ENCODE results near the gene KCNAB3. TPM values are rescaled to one million over a fixed set of nuclear protein-coding genes. Genes with fewer than 3 reads are reported as not detected.

KCNAB3 gene
- polyA plus RNA-seq, 4 donors: 1.3 to 3.9 (median 1.7) TPM

- 0% methylated on average over 77 to 100 of the region's 100 CpGs for WGBS, 3 donors
- H3K27ac ChIP-seq (ENCODE audit: low read depth in 1 of 3, low read length in 2 of 3): peak within 1 kb of the TSS; percentile 92 to 97 (median 95)
- peaks cover 0 to 5% of the 10 kb centered on the region in 2 donors for H3K9me3 ChIP-seq (ENCODE audit: control insufficient read depth in 2 of 2, insufficient read depth in 1 of 2, low read depth in 1 of 2, low read length in 1 of 2)
- peaks cover 0 to 18% (median 0%) of the 10 kb centered on the region in 3 donors for H3K4me1 ChIP-seq (ENCODE audit: control insufficient read depth in 3 of 3, insufficient read depth in 2 of 3, low read depth in 1 of 3, low read length in 2 of 3)
- peaks cover 0 to 8% (median 0%) of the 10 kb centered on the region in 3 donors for H3K27me3 ChIP-seq (ENCODE audit: control insufficient read depth in 3 of 3, insufficient read depth in 3 of 3, low read length in 3 of 3)
- peak within 1 kb of the TSS; percentile 24 to 63 (median 54) for H3K4me3 ChIP-seq (ENCODE audit: low read depth in 1 of 3, low read length in 3 of 3)
- peaks cover 0 to 20% (median under 1%) of the 10 kb centered on the region in 3 donors for H3K36me3 ChIP-seq (ENCODE audit: control insufficient read depth in 3 of 3, insufficient read depth in 2 of 3, low read depth in 1 of 3, low read length in 3 of 3)
- FAIRE-seq: no peak
- DNase-seq: peak; percentile 91 to 96
Observed at GRCh38 chr17:7915611-7916384, 13.9 kb downstream of the KCNAB3 start, which contains the start of gene RNF227. TSS of gene RNF227 (minus strand) at chr17:7916289. CDS start at chr17:7916195, 94 bp downstream.

- peak overlapping the region; percentile 22 to 54 (median 41) for H3K4me3 ChIP-seq (ENCODE audit: low read depth in 1 of 3, low read length in 3 of 3)
- 1 to 3% (median 2%) methylated on average over 15 of the region's 15 CpGs for WGBS, 3 donors
- H3K27ac ChIP-seq (ENCODE audit: low read depth in 1 of 3, low read length in 2 of 3): peak overlapping the region; percentile 72 to 97 (median 83)
Observed at GRCh38 chr17:7915179-7915610, 14.5 kb downstream of the KCNAB3 start.

GRCh38 chr17:7912927-7913524 lies 16.6 kb downstream of the KCNAB3 start:
- H3K27me3 ChIP-seq (ENCODE audit: control insufficient read depth in 3 of 3, insufficient read depth in 3 of 3, low read length in 3 of 3): peaks cover 0 to 8% (median 0%) of the 10 kb centered on the region in 3 donors
- H3K36me3 ChIP-seq (ENCODE audit: control insufficient read depth in 3 of 3, insufficient read depth in 2 of 3, low read depth in 1 of 3, low read length in 3 of 3): peaks cover 6 to 46% (median 7%) of the 10 kb centered on the region in 3 donors
- DNase-seq: peak; percentile 77 to 79
- H3K4me3 ChIP-seq (ENCODE audit: low read depth in 1 of 3, low read length in 3 of 3): no peak overlapping the region
- 24 to 37% (median 27%) methylated on average over 3 of the region's 3 CpGs for WGBS, 3 donors
- FAIRE-seq: no peak
- peaks cover 0 to 18% (median 0%) of the 10 kb centered on the region in 3 donors for H3K4me1 ChIP-seq (ENCODE audit: control insufficient read depth in 3 of 3, insufficient read depth in 2 of 3, low read depth in 1 of 3, low read length in 2 of 3)
- H3K9me3 ChIP-seq (ENCODE audit: control insufficient read depth in 2 of 2, insufficient read depth in 1 of 2, low read depth in 1 of 2, low read length in 1 of 2): peaks cover 0 to 5% of the 10 kb centered on the region in 2 donors
- H3K27ac ChIP-seq (ENCODE audit: low read depth in 1 of 3, low read length in 2 of 3): no peak overlapping the region

More at GRCh38 chr17:7915179-7915610, 14.5 kb downstream of the KCNAB3 start:
- peaks cover 0 to 5% of the 10 kb centered on the region in 2 donors for H3K9me3 ChIP-seq (ENCODE audit: control insufficient read depth in 2 of 2, insufficient read depth in 1 of 2, low read depth in 1 of 2, low read length in 1 of 2)
- peaks cover 0 to 26% (median 6%) of the 10 kb centered on the region in 3 donors for H3K36me3 ChIP-seq (ENCODE audit: control insufficient read depth in 3 of 3, insufficient read depth in 2 of 3, low read depth in 1 of 3, low read length in 3 of 3)
- peaks cover 0 to 18% (median 0%) of the 10 kb centered on the region in 3 donors for H3K4me1 ChIP-seq (ENCODE audit: control insufficient read depth in 3 of 3, insufficient read depth in 2 of 3, low read depth in 1 of 3, low read length in 2 of 3)
- DNase-seq (no peak), FAIRE-seq (no peak)
- peaks cover 0 to 8% (median 0%) of the 10 kb centered on the region in 3 donors for H3K27me3 ChIP-seq (ENCODE audit: control insufficient read depth in 3 of 3, insufficient read depth in 3 of 3, low read length in 3 of 3)

- Histone ChIP-seq H3K4me1 (ENCODE audit: control insufficient read depth in 3 of 3, insufficient read depth in 2 of 3, low read depth in 1 of 3, low read length in 2 of 3) (peaks cover 0 to 10% (median 0%) of the 10 kb centered on the region in 3 donors), H3K27me3 (ENCODE audit: control insufficient read depth in 3 of 3, insufficient read depth in 3 of 3, low read length in 3 of 3) (no peaks in the 10 kb centered on the region), H3K36me3 (ENCODE audit: control insufficient read depth in 3 of 3, insufficient read depth in 2 of 3, low read depth in 1 of 3, low read length in 3 of 3) (peaks cover 9 to 65% (median 17%) of the 10 kb centered on the region in 3 donors), H3K4me3 (ENCODE audit: low read depth in 1 of 3, low read length in 3 of 3) (no peak overlapping the region), H3K27ac (ENCODE audit: low read depth in 1 of 3, low read length in 2 of 3) (no peak overlapping the region), H3K9me3 (ENCODE audit: control insufficient read depth in 2 of 2, insufficient read depth in 1 of 2, low read depth in 1 of 2, low read length in 1 of 2) (peaks cover 0 to 1% of the 10 kb centered on the region in 2 donors)
- DNase-seq: no peak
- WGBS, 3 donors: 75 to 81% (median 77%) methylated on average over 9 of the region's 9 CpGs
- no peak for FAIRE-seq
Observed at GRCh38 chr17:7911116-7911515, 18.5 kb downstream of the KCNAB3 start.

GRCh38 chr17:7910711-7911110 lies 18.9 kb downstream of the KCNAB3 start:
- no peak overlapping the region for H3K4me3 ChIP-seq (ENCODE audit: low read depth in 1 of 3, low read length in 3 of 3)
- DNase-seq (no peak), FAIRE-seq (no peak)
- H3K27ac ChIP-seq (ENCODE audit: low read depth in 1 of 3, low read length in 2 of 3): no peak overlapping the region
- WGBS, 3 donors: 92 to 96% (median 93%) methylated on average over 13 of the region's 13 CpGs
- peaks cover 0 to 8% (median 0%) of the 10 kb centered on the region in 3 donors for H3K4me1 ChIP-seq (ENCODE audit: control insufficient read depth in 3 of 3, insufficient read depth in 2 of 3, low read depth in 1 of 3, low read length in 2 of 3)
- no peaks in the 10 kb centered on the region for H3K27me3 ChIP-seq (ENCODE audit: control insufficient read depth in 3 of 3, insufficient read depth in 3 of 3, low read length in 3 of 3)
- no peaks in the 10 kb centered on the region for H3K9me3 ChIP-seq (ENCODE audit: control insufficient read depth in 2 of 2, insufficient read depth in 1 of 2, low read depth in 1 of 2, low read length in 1 of 2)
- H3K36me3 ChIP-seq (ENCODE audit: control insufficient read depth in 3 of 3, insufficient read depth in 2 of 3, low read depth in 1 of 3, low read length in 3 of 3): peaks cover 10 to 69% (median 21%) of the 10 kb centered on the region in 3 donors

GRCh38 chr17:7910281-7910680 lies 19.4 kb downstream of the KCNAB3 start:
- peaks cover 0 to 7% (median 0%) of the 10 kb centered on the region in 3 donors for H3K4me1 ChIP-seq (ENCODE audit: control insufficient read depth in 3 of 3, insufficient read depth in 2 of 3, low read depth in 1 of 3, low read length in 2 of 3)
- H3K27ac ChIP-seq (ENCODE audit: low read depth in 1 of 3, low read length in 2 of 3): no peak overlapping the region
- H3K9me3 ChIP-seq (ENCODE audit: control insufficient read depth in 2 of 2, insufficient read depth in 1 of 2, low read depth in 1 of 2, low read length in 1 of 2): no peaks in the 10 kb centered on the region
- no peak for DNase-seq
- H3K27me3 ChIP-seq (ENCODE audit: control insufficient read depth in 3 of 3, insufficient read depth in 3 of 3, low read length in 3 of 3): no peaks in the 10 kb centered on the region
- H3K4me3 ChIP-seq (ENCODE audit: low read depth in 1 of 3, low read length in 3 of 3): no peak overlapping the region
- WGBS, 3 donors: 93 to 97% (median 96%) methylated on average over 15 of the region's 15 CpGs
- peaks cover 13 to 73% (median 24%) of the 10 kb centered on the region in 3 donors for H3K36me3 ChIP-seq (ENCODE audit: control insufficient read depth in 3 of 3, insufficient read depth in 2 of 3, low read depth in 1 of 3, low read length in 3 of 3)
- no peak for FAIRE-seq

- H3K36me3 ChIP-seq (ENCODE audit: control insufficient read depth in 3 of 3, insufficient read depth in 2 of 3, low read depth in 1 of 3, low read length in 3 of 3): peaks cover 13 to 81% (median 29%) of the 10 kb centered on the region in 3 donors
- no peaks in the 10 kb centered on the region for H3K9me3 ChIP-seq (ENCODE audit: control insufficient read depth in 2 of 2, insufficient read depth in 1 of 2, low read depth in 1 of 2, low read length in 1 of 2)
- FAIRE-seq (no peak), DNase-seq (no peak)
- no peak overlapping the region for H3K27ac ChIP-seq (ENCODE audit: low read depth in 1 of 3, low read length in 2 of 3)
- H3K4me3 ChIP-seq (ENCODE audit: low read depth in 1 of 3, low read length in 3 of 3): no peak overlapping the region
- no peaks in the 10 kb centered on the region for H3K27me3 ChIP-seq (ENCODE audit: control insufficient read depth in 3 of 3, insufficient read depth in 3 of 3, low read length in 3 of 3)
- WGBS, 3 donors: 93 to 94% (median 93%) methylated on average over 18 to 29 of the region's 29 CpGs
- no peaks in the 10 kb centered on the region for H3K4me1 ChIP-seq (ENCODE audit: control insufficient read depth in 3 of 3, insufficient read depth in 2 of 3, low read depth in 1 of 3, low read length in 2 of 3)
Observed at GRCh38 chr17:7909089-7909488, 20.6 kb downstream of the KCNAB3 start.
